ENCODE data around the gene TMEFF1.

TMEFF1 gene

GRCh38 chr9:100577776-100578448 lies 105.0 kb downstream of the TMEFF1 start, which contains the start of gene CAVIN4:
Gene CAVIN4, plus strand, starts transcription at chr9:100578079. Its CDS starts 65 bp downstream, at chr9:100578144.
- DNase-seq (ENCODE audit: low spot score): peak; percentile 52

GRCh38 chr9:100578610-100579009 lies 105.7 kb downstream of the TMEFF1 start:
- no peak for DNase-seq (ENCODE audit: low spot score)

DNA sequence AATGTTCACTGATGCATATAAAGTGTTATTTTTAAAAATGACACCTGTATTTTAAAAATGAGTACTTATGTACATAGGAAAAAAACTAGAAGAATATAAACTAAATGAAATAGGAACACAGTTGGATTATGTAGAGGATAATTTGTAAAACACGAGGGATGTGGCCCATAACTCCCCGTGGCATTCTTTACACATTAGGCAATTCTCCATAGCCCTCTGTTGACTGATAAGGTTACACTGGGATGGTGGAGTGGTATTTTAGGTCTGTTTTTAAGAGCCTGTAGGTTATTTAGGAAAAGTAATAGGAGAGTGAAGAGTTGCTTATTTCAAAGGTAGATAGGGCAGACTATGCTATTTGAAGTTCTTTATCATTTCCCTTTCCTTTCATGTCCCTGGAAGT lies 106.7 kb downstream of the TMEFF1 start:
- DNase-seq (ENCODE audit: low spot score): peak; percentile 25

GRCh38 chr9:100580257-100580656 lies 107.3 kb downstream of the TMEFF1 start:
- DNase-seq (ENCODE audit: low spot score): no peak

- DNase-seq (ENCODE audit: low spot score): no peak
Measured at GRCh38 chr9:100581081-100581480, 108.1 kb downstream of the TMEFF1 start.

- no peak for DNase-seq (ENCODE audit: low spot score)
Measured at GRCh38 chr9:100581661-100582060, 108.7 kb downstream of the TMEFF1 start.

DNA sequence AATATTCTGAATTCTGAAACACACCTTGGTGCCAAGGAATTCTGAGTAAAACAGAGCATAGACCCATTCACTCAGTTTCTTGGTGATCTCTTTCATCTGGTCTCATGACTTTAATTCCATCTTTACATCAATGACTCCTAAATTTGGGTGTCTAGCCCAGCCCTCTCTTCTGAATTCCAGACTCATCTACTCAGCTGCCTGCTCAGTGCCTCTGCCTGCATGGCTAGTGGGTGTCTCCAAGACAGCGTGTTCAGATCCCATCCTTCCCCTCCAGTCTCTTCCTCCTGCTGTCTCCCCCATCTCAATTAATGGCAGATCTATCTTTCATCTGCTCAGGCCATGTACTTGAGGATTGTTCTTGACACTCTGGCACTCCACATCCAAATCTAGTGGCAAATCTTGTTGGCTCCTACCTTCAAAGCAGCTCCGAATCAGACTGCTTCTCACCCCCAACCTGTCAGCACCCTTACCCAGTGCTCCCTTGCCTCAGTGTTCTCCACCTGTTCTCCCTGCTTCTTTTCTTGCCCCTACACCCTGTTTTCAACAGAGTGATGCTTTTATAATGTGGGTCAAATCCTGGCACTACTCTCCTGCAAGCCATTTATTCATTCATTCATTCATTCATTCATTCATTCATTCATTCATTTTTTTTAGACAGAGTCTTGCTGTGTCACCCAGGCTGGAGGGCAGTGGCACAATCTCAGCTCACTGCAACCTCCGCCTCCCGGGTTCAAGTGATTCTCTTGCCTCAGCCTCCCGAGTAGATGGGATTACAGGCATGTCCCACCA lies 110.3 kb downstream of the TMEFF1 start:
- DNase-seq (ENCODE audit: low spot score): peak; percentile 47

GRCh38 chr9:100584951-100585350 lies 112.0 kb downstream of the TMEFF1 start:
- DNase-seq (ENCODE audit: low spot score): no peak

DNA sequence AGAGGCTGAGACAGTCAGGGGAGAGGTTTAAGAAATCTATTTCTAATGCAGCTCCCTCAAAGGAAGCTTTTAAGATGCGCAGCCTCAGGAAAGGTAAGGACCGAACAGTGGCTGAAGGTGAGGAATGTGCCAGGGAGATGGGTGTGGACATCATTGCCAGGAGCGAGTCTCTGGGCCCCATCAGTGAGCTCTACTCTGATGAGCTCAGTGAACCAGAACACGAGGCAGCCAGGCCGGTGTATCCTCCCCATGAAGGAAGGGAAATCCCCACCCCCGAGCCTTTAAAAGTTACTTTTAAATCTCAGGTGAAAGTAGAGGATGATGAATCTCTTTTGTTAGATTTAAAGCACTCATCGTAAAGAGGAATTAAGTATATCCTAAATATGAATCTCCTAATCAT lies 113.1 kb downstream of the TMEFF1 start:
- no peak for DNase-seq (ENCODE audit: low spot score)

- no peak for DNase-seq (ENCODE audit: low spot score)
Measured at GRCh38 chr9:100587375-100587774, 114.4 kb downstream of the TMEFF1 start.

- peak; percentile 54 for DNase-seq (ENCODE audit: low spot score)
Measured at GRCh38 chr9:100589582-100589981, 116.6 kb downstream of the TMEFF1 start.

- peak; percentile 46 for DNase-seq (ENCODE audit: low spot score)
Measured at GRCh38 chr9:100590481-100590880, 117.5 kb downstream of the TMEFF1 start.

- no peak for DNase-seq (ENCODE audit: low spot score)
Measured at GRCh38 chr9:100591139-100591538, 118.2 kb downstream of the TMEFF1 start.

GRCh38 chr9:100591639-100592412 lies 118.9 kb downstream of the TMEFF1 start:
- DNase-seq (ENCODE audit: low spot score): no peak

DNA sequence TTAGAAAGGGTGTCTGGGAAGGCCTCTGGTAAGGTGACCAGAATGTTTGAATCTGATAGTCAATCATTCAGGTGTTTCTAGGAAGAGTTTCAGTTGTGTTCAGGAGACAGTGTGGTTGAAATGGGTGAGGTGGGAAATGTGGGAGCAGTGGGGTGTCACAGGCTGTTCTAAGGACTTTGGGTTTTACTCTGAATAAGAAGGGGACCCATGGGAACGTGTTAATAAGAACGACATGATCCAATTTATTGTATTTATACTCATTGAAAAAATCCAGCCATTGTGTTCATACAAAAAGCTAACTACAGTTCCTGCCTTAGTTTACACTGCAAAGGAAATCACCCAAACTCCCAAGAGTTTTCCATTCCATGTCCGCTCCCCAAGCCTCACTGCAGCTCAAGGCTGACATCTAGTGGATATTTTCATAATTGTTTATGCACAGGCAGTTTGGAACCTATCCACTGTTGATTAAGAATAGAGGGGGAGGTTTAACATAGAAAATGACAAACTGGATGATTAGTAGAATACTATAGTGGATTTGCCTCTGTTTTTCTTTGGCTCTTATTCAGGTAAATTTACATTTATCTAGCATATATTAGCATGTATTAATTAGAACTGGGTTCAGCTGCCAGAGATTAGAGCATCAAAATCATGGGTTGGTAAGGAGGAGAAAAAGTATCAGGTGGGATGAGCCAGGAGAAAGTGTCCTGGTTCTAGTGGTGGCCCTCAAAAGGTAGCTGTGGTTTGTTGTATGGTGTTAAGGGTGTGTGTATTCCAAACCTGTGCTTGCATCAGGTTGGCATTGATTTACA lies 122.6 kb downstream of the TMEFF1 start:
- peak; percentile 71 for DNase-seq (ENCODE audit: low spot score)

DNA sequence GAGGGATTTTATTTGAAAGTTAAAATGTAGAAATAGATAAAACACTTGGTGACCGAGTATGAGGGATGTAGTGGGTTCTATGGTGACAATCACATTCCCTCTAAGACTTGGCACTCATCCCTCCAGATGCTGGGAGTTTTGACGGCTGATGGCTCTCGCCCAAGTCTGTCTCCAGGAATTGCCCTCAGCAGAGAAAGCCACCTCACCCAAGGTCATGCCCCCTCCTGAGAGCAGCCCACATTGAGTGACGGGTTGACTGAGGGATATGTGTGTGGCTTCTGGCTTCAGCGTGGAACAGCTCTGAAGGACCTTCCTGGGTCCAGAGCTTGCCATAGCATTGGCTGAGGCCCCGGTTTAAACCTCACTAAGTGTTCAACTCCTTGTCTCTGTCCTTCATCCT lies 124.3 kb downstream of the TMEFF1 start:
- DNase-seq (ENCODE audit: low spot score): no peak

- peak; percentile 96 for DNase-seq (ENCODE audit: low spot score)
Measured at GRCh38 chr9:100598641-100599145, 125.7 kb downstream of the TMEFF1 start.

DNA sequence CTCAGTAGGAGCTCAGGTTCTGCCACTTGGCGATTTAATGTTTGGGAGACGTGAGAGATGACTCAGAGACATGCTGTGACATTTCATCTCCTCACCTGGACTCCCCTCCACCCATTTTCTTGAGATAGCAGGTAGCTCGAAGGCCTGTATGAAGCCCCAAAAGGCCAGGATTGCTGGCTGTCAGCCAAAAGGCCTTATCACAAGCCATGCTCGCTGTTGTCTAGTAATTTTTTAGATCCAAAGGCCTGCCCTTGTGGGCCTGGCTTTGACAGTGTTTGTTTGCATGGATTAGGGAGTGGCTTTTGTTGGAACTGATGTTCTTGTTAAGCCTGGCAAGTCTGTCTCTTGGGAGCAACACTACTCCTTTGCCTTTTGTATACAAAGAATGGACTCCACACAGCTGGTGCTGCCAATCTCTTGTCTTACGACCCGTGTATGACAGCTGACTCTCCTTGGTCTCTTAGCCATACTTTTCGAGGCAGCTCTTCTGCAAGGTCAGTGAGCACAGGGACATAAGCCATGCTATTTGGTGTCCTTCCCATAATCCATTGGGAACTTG lies 127.7 kb downstream of the TMEFF1 start:
- no peak for DNase-seq (ENCODE audit: low spot score)

- DNase-seq (ENCODE audit: low spot score): peak; percentile 75
Measured at GRCh38 chr9:100601216-100601615, 128.3 kb downstream of the TMEFF1 start.

GRCh38 chr9:100602342-100602801 lies 129.4 kb downstream of the TMEFF1 start:
- DNase-seq (ENCODE audit: low spot score): peak; percentile 52

DNA sequence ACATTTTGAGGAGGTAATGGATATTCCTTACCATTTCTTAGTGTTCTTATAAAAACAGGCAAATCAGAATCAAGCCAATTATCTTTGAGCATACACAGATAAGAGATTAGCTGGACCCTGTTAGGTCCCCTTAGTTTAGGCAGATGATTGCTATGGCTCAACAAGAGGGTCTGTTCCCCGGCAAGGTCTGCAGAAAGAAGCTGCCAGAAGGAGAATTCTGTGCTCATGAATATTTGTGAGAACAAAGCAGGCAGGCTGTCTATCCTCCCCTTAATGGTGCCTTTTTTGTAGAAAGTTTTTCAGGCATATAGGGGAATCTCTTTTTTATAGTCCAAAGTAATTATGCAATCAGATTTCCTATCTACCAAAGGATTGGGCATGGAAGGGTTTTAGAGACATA lies 132.5 kb downstream of the TMEFF1 start:
- DNase-seq (ENCODE audit: low spot score): no peak
